C4-2B (cell line): ENCODE results near the gene MRPL55.

ENCODE experiments used
- CTCF ChIP-seq: fragments of 450-650 bp; conservative IDR thresholded peaks from 2 replicates; pipeline ENCODE4 v1.5.1; 2017; ENCODE audit warnings: mild to moderate bottlenecking
- ZFX ChIP-seq: fragments of 450-650 bp; IDR thresholded peaks from 2 replicates; pipeline ENCODE4 v1.6.1; 2017

GRCh38 chr1:228100822-228101613 is 8.1 kb downstream of the MRPL55 start:
- TF ChIP-seq CTCF: no peak
- no peak for TF ChIP-seq ZFX
